Astrocyte (in vitro differentiated cells and primary cell): Measurements from ENCODE around the gene ADORA1.

Experiments
- EZH2 ChIP-seq: IDR thresholded peaks from 2 replicates; pipeline ENCODE4 v1.6.1; 2012; ENCODE audit warnings: mild to moderate bottlenecking, low read length, inconsistent platforms; ENCODE audit not compliant: insufficient read depth
- TF ChIP-seq, protein P1 (sequence below): IDR thresholded peaks from 2 replicates; pipeline ENCODE4 v1.5.1; 2011; ENCODE audit warnings: low read depth, mild to moderate bottlenecking, inconsistent platforms, low read length, moderate library complexity; ENCODE audit not compliant: insufficient read depth

DNA sequence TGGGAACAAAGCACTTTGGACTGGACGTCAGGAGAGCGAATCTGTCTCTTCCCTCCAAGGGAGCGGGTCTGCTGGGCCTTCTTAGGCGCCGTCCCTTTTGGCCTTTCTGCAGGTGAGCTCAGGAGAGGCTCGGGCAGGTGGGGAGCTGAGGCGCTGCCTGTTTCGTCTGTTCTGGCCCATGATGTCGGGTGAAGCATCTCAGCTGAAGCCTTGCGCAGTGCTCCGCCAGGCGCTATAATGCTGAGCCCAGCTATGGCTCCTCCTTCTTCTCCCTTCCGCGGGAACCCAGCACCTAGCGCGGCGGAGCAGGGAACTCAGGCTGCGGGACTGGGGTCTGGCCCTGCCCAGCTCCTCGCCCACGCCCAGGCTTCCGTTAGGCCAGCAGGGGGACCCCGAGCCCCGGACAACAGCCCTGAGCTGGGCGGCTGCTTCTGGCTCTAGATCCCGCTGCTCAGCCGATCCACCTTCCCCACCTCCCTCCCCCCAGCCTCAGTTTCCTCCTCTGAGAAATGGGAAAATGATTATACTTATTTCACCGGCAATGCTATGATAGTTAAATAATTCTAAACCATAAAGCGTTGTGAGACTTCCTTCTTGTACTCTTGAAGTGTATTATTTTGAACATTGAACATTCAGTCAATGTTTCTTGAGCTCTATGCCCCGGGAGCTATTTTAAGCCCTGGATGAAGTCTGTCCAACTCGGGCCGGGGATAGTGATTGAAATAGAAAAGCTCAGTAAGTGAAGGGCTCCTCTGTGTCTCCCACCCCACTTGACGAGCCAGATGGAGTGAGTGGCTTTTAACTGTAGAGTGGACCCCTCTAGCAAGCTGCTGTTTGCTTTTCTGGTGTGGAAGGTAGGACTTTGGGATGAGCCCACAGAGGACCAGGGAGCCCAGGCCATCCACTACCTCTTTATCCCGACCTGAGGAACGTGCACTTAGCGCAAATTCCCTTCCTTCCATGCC lies 9.6 kb upstream of the ADORA1 start:
- TF ChIP-seq, protein P1, sequence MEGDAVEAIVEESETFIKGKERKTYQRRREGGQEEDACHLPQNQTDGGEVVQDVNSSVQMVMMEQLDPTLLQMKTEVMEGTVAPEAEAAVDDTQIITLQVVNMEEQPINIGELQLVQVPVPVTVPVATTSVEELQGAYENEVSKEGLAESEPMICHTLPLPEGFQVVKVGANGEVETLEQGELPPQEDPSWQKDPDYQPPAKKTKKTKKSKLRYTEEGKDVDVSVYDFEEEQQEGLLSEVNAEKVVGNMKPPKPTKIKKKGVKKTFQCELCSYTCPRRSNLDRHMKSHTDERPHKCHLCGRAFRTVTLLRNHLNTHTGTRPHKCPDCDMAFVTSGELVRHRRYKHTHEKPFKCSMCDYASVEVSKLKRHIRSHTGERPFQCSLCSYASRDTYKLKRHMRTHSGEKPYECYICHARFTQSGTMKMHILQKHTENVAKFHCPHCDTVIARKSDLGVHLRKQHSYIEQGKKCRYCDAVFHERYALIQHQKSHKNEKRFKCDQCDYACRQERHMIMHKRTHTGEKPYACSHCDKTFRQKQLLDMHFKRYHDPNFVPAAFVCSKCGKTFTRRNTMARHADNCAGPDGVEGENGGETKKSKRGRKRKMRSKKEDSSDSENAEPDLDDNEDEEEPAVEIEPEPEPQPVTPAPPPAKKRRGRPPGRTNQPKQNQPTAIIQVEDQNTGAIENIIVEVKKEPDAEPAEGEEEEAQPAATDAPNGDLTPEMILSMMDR, result peak; percentile 45
- TF ChIP-seq EZH2, result no peak
